ENCODE data around the gene FSTL4.

FSTL4 gene

GRCh38 chr5:133393776-133394476 is 218.4 kb downstream of the FSTL4 start:
- no peak overlapping the region for H3K27ac ChIP-seq
- no peak for TF ChIP-seq ZFX (IDR thresholded peaks at IDR 0.05; ENCODE audit: borderline replicate concordance)
- TF ChIP-seq, protein P1, sequence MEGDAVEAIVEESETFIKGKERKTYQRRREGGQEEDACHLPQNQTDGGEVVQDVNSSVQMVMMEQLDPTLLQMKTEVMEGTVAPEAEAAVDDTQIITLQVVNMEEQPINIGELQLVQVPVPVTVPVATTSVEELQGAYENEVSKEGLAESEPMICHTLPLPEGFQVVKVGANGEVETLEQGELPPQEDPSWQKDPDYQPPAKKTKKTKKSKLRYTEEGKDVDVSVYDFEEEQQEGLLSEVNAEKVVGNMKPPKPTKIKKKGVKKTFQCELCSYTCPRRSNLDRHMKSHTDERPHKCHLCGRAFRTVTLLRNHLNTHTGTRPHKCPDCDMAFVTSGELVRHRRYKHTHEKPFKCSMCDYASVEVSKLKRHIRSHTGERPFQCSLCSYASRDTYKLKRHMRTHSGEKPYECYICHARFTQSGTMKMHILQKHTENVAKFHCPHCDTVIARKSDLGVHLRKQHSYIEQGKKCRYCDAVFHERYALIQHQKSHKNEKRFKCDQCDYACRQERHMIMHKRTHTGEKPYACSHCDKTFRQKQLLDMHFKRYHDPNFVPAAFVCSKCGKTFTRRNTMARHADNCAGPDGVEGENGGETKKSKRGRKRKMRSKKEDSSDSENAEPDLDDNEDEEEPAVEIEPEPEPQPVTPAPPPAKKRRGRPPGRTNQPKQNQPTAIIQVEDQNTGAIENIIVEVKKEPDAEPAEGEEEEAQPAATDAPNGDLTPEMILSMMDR (IDR thresholded peaks at IDR 0.05) = no peak

GRCh38 chr5:133392448-133392847 is 219.9 kb downstream of the FSTL4 start:
- no peak overlapping the region for H3K27ac ChIP-seq
- TF ChIP-seq, protein P1 (IDR thresholded peaks at IDR 0.05) = no peak
- no peak for TF ChIP-seq ZFX (IDR thresholded peaks at IDR 0.05; ENCODE audit: borderline replicate concordance)

DNA sequence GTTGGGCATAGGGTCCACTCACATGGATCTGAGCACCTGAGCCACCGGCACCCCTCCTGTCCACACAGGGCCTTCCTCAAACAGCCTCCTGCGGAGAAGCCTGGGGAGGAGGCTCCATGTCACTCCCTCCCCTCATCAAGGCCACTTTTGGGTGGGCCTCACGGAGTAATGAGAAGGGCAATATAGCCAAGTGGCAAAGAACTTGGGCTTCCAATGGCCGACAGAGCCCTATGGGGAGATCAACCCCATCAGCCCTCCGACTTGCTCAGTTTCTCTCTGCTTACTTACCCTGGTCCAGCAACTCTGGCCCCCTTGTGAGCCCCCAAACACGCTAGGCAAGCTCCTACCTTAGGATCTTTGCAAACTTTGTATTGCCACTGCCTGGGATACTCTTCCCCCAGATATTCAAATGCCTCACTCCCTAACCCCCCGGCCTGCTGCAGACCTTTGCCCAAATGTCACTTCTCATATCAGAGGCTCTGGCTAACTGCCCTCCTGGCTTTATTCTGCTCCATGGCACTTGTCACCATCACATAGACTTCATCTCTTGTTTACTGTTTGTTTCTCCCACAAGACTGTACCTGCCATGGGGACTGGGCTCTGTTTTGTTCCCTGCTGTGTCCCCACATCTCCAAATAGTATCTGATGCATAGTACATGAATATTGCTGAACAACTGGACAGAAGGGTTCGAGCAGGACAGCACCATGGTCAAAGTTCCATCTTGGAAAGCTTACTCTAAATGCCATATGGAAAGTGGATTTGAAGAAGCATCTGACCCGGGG is 220.8 kb downstream of the FSTL4 start:
- TF ChIP-seq, protein P1 (IDR thresholded peaks at IDR 0.05) = no peak
- no peak for TF ChIP-seq ZFX (IDR thresholded peaks at IDR 0.05; ENCODE audit: borderline replicate concordance)
- H3K27ac ChIP-seq = no peak overlapping the region

- H3K27ac ChIP-seq = no peak overlapping the region
- no peak for TF ChIP-seq ZFX (IDR thresholded peaks at IDR 0.05; ENCODE audit: borderline replicate concordance)
- TF ChIP-seq, protein P1 (IDR thresholded peaks at IDR 0.05) = no peak
Measured at GRCh38 chr5:133390416-133391353, 221.7 kb downstream of the FSTL4 start.

GRCh38 chr5:133389066-133389590 is 223.2 kb downstream of the FSTL4 start:
- TF ChIP-seq ZFX (IDR thresholded peaks at IDR 0.05; ENCODE audit: borderline replicate concordance) = no peak
- TF ChIP-seq, protein P1 (IDR thresholded peaks at IDR 0.05) = no peak
- H3K27ac ChIP-seq = no peak overlapping the region

- H3K27ac ChIP-seq = no peak overlapping the region
- TF ChIP-seq, protein P1 (IDR thresholded peaks at IDR 0.05) = no peak
- no peak for TF ChIP-seq ZFX (IDR thresholded peaks at IDR 0.05; ENCODE audit: borderline replicate concordance)
Measured at GRCh38 chr5:133387621-133388020, 224.7 kb downstream of the FSTL4 start.
